LNCaP clone FGC (cell line): ENCODE measurements around the gene USP15.
A peak's percentile ranks its signal among the peaks of the same experiment; 100 is the strongest.

Source experiments
- DNase-seq: peaks from one replicate; pipeline ENCODE4 v3.0.0-alpha.2; 2011; ENCODE audit warnings: low read depth
- H3K4me3 ChIP-seq: 2 replicates; pipeline ENCODE4 v1.5.1; 2011; ENCODE audit warnings: mild to moderate bottlenecking, low read depth, low read length, control low read depth
- TF ChIP-seq, protein P1 (sequence below): IDR thresholded peaks from 2 replicates; pipeline ENCODE4 v1.5.1; 2012; ENCODE audit warnings: mild to moderate bottlenecking; ENCODE audit not compliant: control insufficient read depth, insufficient read depth; ENCODE audit errors: extremely low read depth

USP15 gene

GRCh38 chr12:62259993-62260732 is at the start of gene USP15:
TSS of gene USP15 (plus strand) at chr12:62260404. CDS start at chr12:62260415, 11 bp downstream.
- TF ChIP-seq, protein P1, sequence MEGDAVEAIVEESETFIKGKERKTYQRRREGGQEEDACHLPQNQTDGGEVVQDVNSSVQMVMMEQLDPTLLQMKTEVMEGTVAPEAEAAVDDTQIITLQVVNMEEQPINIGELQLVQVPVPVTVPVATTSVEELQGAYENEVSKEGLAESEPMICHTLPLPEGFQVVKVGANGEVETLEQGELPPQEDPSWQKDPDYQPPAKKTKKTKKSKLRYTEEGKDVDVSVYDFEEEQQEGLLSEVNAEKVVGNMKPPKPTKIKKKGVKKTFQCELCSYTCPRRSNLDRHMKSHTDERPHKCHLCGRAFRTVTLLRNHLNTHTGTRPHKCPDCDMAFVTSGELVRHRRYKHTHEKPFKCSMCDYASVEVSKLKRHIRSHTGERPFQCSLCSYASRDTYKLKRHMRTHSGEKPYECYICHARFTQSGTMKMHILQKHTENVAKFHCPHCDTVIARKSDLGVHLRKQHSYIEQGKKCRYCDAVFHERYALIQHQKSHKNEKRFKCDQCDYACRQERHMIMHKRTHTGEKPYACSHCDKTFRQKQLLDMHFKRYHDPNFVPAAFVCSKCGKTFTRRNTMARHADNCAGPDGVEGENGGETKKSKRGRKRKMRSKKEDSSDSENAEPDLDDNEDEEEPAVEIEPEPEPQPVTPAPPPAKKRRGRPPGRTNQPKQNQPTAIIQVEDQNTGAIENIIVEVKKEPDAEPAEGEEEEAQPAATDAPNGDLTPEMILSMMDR: peak; percentile 49
- DNase-seq: peak; percentile 87

GRCh38 chr12:62210422-62210821 is 49.8 kb upstream of the USP15 start:
- DNase-seq: peak; percentile 44
- H3K4me3 ChIP-seq: no peak overlapping the region
- TF ChIP-seq, protein P1: peak; percentile 93

More at GRCh38 chr12:62259993-62260732, at the start of gene USP15:
- peak within 1 kb of the TSS; percentile 95 for H3K4me3 ChIP-seq

- no peak for DNase-seq
- no peak overlapping the region for H3K4me3 ChIP-seq
- TF ChIP-seq, protein P1: no peak
These were observed 48.7 kb upstream of the USP15 start for GRCh38 chr12:62211510-62211909.

DNA sequence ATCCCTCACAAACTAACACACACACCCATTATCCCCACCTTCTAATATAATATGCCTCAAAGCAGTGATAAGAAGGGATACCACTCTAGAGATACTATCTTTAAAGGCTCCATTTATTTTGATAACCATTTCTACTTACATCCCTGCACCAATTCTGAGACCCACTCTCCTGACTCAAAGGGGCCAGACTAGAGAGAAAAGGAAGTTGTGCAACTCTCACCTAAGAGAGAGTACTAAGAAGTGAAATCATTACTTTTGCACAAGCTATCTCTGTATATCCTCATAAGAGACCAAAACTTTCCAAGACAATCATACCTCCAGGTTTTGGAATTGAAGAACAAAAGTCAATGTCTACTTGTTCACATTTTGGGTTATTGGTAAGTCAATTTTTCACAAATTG is 45.4 kb upstream of the USP15 start:
- no peak overlapping the region for H3K4me3 ChIP-seq
- DNase-seq: no peak
- TF ChIP-seq, protein P1: no peak

GRCh38 chr12:62215506-62215905 is 44.7 kb upstream of the USP15 start:
- no peak overlapping the region for H3K4me3 ChIP-seq
- TF ChIP-seq, protein P1: no peak
- DNase-seq: peak; percentile 82

GRCh38 chr12:62217466-62218194 is 42.6 kb upstream of the USP15 start:
- TF ChIP-seq, protein P1: no peak
- DNase-seq: no peak
- no peak overlapping the region for H3K4me3 ChIP-seq

- DNase-seq: no peak
- TF ChIP-seq, protein P1: no peak
- no peak overlapping the region for H3K4me3 ChIP-seq
These were observed 39.1 kb upstream of the USP15 start for GRCh38 chr12:62221107-62221506.
